Ascending aorta (tissue), 2 donors: ENCODE measurements around the gene NECTIN1. TPM values are rescaled to one million over a fixed set of nuclear protein-coding genes. Genes with fewer than 3 reads are reported as not detected.

Experiments
- DNase-seq, 2 donors: peaks; one replicate each; pipeline ENCODE4 v3.0.0-alpha.2; 2019; ENCODE audit warnings: low spot score in 2 of 2
- H3K27ac ChIP-seq, 2 donors: fragments of 200-600 bp; sonication (generic); one replicate each; pipeline ENCODE4 v1.5.1; 2016 to 2017; ENCODE audit warnings: mild to moderate bottlenecking in 1 of 2
- H3K27me3 ChIP-seq: fragments of 200-600 bp; sonication (generic); one replicate; pipeline ENCODE4 v1.5.1; 2017
- H3K36me3 ChIP-seq, 2 donors: fragments of 200-600 bp; sonication (generic); one replicate each; pipeline ENCODE4 v1.5.1; 2016
- H3K4me1 ChIP-seq, 2 donors: fragments of 200-600 bp; sonication (generic); one replicate each; pipeline ENCODE4 v1.5.1; 2016 to 2017; ENCODE audit warnings: mild to moderate bottlenecking in 1 of 2
- H3K4me3 ChIP-seq, 2 donors: fragments of 200-600 bp; sonication (generic); one replicate each; pipeline ENCODE4 v1.5.1; 2016 to 2017; ENCODE audit warnings: mild to moderate bottlenecking in 1 of 2
- H3K9me3 ChIP-seq, 2 donors: fragments of 200-600 bp; sonication (generic); one replicate each; pipeline ENCODE4 v1.5.1; 2016
- CTCF ChIP-seq, 3 experiments: fragments of 200-600 bp in 2 of 3; fragments of 450-650 bp in 1 of 3; sonication (generic) in 2 of 3; IDR thresholded peaks; one replicate each; pipeline ENCODE4 v1.5.1; 2016 to 2019; ENCODE audit warnings: antibody characterized with exemption in 3 of 3, mild to moderate bottlenecking in 1 of 3, moderate library complexity in 1 of 3
- intact Hi-C: fragments of 100-400 bp; cut with DNase I; formaldehyde crosslinking; loops from one replicate; pipeline ENCODE4 v1.15.1; 2023
- total RNA-seq: library from RNA; depleted of rRNA; stranded (reverse); fragments of >200 nt; gene quantifications from one replicate; pipeline ENCODE4 v1.1.0, GENCODE V29; 2016

Gene NECTIN1
- total RNA-seq, 1 donor from 2014 or later: 1.6 TPM

GRCh38 chr11:119651802-119652584 lies 77.0 kb downstream of the NECTIN1 start:
- no peak for DNase-seq
- no peaks in the 10 kb centered on the region for H3K4me1 ChIP-seq

GRCh38 chr11:119650251-119650650 lies 78.7 kb downstream of the NECTIN1 start:
- Histone ChIP-seq H3K27ac (no peak overlapping the region), H3K9me3 (no peaks in the 10 kb centered on the region), H3K4me3 (no peak overlapping the region), H3K36me3 (no peaks in the 10 kb centered on the region), H3K4me1 (no peaks in the 10 kb centered on the region), H3K27me3 (no peaks in the 10 kb centered on the region)
- no peak for DNase-seq
- no peak for TF ChIP-seq CTCF (IDR thresholded peaks at IDR 0.05)
- intact Hi-C loops: no loop called here

More at GRCh38 chr11:119651802-119652584, 77.0 kb downstream of the NECTIN1 start:
- intact Hi-C loops: no loop called here
- H3K4me3 ChIP-seq: no peak overlapping the region
- TF ChIP-seq CTCF (IDR thresholded peaks at IDR 0.05): no peak
- H3K9me3 ChIP-seq: no peaks in the 10 kb centered on the region
- H3K36me3 ChIP-seq: no peaks in the 10 kb centered on the region
- H3K27me3 ChIP-seq: no peaks in the 10 kb centered on the region
- no peak overlapping the region for H3K27ac ChIP-seq

GRCh38 chr11:119647254-119647653 lies 81.7 kb downstream of the NECTIN1 start:
- no peaks in the 10 kb centered on the region for H3K9me3 ChIP-seq
- H3K36me3 ChIP-seq: no peaks in the 10 kb centered on the region
- H3K4me1 ChIP-seq: no peaks in the 10 kb centered on the region
- no peak for DNase-seq
- H3K27me3 ChIP-seq: no peaks in the 10 kb centered on the region
- no peak for TF ChIP-seq CTCF (IDR thresholded peaks at IDR 0.05)
- no peak overlapping the region for H3K27ac ChIP-seq
- no peak overlapping the region for H3K4me3 ChIP-seq
- intact Hi-C loops: no loop called here

- Histone ChIP-seq H3K4me1 (no peaks in the 10 kb centered on the region), H3K36me3 (no peaks in the 10 kb centered on the region), H3K27ac (no peak overlapping the region), H3K9me3 (no peaks in the 10 kb centered on the region), H3K27me3 (no peaks in the 10 kb centered on the region), H3K4me3 (no peak overlapping the region)
- no peak for TF ChIP-seq CTCF (IDR thresholded peaks at IDR 0.05)
- intact Hi-C loops: no loop called here
- no peak for DNase-seq
Measured at GRCh38 chr11:119645018-119645417, 84.0 kb downstream of the NECTIN1 start.

- Histone ChIP-seq H3K4me3 (no peak overlapping the region), H3K9me3 (no peaks in the 10 kb centered on the region), H3K36me3 (no peaks in the 10 kb centered on the region), H3K27ac (no peak overlapping the region), H3K4me1 (no peaks in the 10 kb centered on the region), H3K27me3 (no peaks in the 10 kb centered on the region)
- no peak for DNase-seq
- TF ChIP-seq CTCF (IDR thresholded peaks at IDR 0.05): no peak
- intact Hi-C loops: no loop called here
Measured at GRCh38 chr11:119644502-119644901, 84.5 kb downstream of the NECTIN1 start.
